Measurements from ENCODE around the gene DPP8. TPM values are rescaled to one million over a fixed set of nuclear protein-coding genes. Genes with fewer than 3 reads are reported as not detected.

DPP8 gene
- total and polyA plus RNA-seq, 10 of the 15 experiments (the other 5 are each of a cell fraction or from before 2014, with no cell fraction given): 12.0 to 30.6 (median 24.3) TPM

GRCh38 chr15:65393091-65393490 is 124.4 kb downstream of the DPP8 start (continued):
- TF ChIP-seq EP300 (IDR thresholded peaks at IDR 0.05; ENCODE audit: borderline replicate concordance in 1 of 2, control insufficient read depth in 1 of 2, low read depth in 2 of 2, low read length in 2 of 2): no peak
- TF ChIP-seq STAT1 (conservative IDR thresholded peaks at IDR 0.05): no peak
- no peak for TF ChIP-seq SMAD1 (IDR thresholded peaks at IDR 0.05; ENCODE audit: low read depth, partially characterized antibody)
- no peak for TF ChIP-seq YY1 (IDR thresholded peaks at IDR 0.05; ENCODE audit: low read depth, low read length)
- no peak for TF ChIP-seq CHD2 (IDR thresholded peaks at IDR 0.05; ENCODE audit: borderline replicate concordance, low read depth, low read length)
- no peak for TF ChIP-seq NBN (IDR thresholded peaks at IDR 0.05)
- no peak for TF ChIP-seq GATAD2B (conservative IDR thresholded peaks at IDR 0.05; ENCODE audit: low read depth)

Small RNA genes within 50 kb of the gene (small RNA-seq; reads per million reads assigned to genes)
- gene AC105129.1 (not detected), gene RF00019 (not detected), gene RNU6-19P (not detected)

Other genes starting within 250 kb of the DPP8 start
Only the 7 nearest of the 8 such genes appear.
- not detected in 2 replicates for gene RNU5A-1, start 221.6 kb downstream of the DPP8 start, total RNA-seq (2014; rRNA removed)
- not detected in 2 replicates for gene RNU5A-1, start 221.6 kb downstream of the DPP8 start, total RNA-seq (2014; rRNA removed; fragmentation: Illumina TruSeq; extraction: Trizol)
- not detected in 2 replicates for gene RNU5A-1, start 221.6 kb downstream of the DPP8 start, total RNA-seq (2021)
- not detected in 2 replicates for gene RNU5A-1, start 221.6 kb downstream of the DPP8 start, polyA plus RNA-seq (2011; rRNA removed)
- gene RNU5A-1, start 221.6 kb downstream of the DPP8 start, polyA plus RNA-seq (2014; fragmentation: Illumina TruSeq; extraction: Trizol): not detected in 2 replicates
- gene RNU5A-1, start 221.6 kb downstream of the DPP8 start, polyA plus RNA-seq (2014; fragmentation: Nextera tagmentation; extraction: Ambion mirVana): not detected
- gene RNU5A-1, start 221.6 kb downstream of the DPP8 start, polyA plus RNA-seq (2014; rRNA removed): not detected in 2 replicates
- gene RNU5A-1, start 221.6 kb downstream of the DPP8 start, polyA plus RNA-seq (2016; fragmentation: Nextera tagmentation; extraction: Ambion mirVana): not detected
- gene RNU5B-1, start 213.0 kb downstream of the DPP8 start, total RNA-seq (2014; rRNA removed): not detected in 2 replicates
- gene RNU5B-1, start 213.0 kb downstream of the DPP8 start, total RNA-seq (2014; rRNA removed; fragmentation: Illumina TruSeq; extraction: Trizol): not detected in 2 replicates
- 14.3 and 19.1 TPM in 2 replicates for gene RNU5B-1, start 213.0 kb downstream of the DPP8 start, total RNA-seq (2021)
- gene RNU5B-1, start 213.0 kb downstream of the DPP8 start, polyA plus RNA-seq (2011; rRNA removed): not detected in 2 replicates
- not detected in 2 replicates for gene RNU5B-1, start 213.0 kb downstream of the DPP8 start, polyA plus RNA-seq (2014; fragmentation: Illumina TruSeq; extraction: Trizol)
- not detected for gene RNU5B-1, start 213.0 kb downstream of the DPP8 start, polyA plus RNA-seq (2014; fragmentation: Nextera tagmentation; extraction: Ambion mirVana)
- gene RNU5B-1, start 213.0 kb downstream of the DPP8 start, polyA plus RNA-seq (2014; rRNA removed): not detected in 2 replicates
- gene RNU5B-1, start 213.0 kb downstream of the DPP8 start, polyA plus RNA-seq (2016; fragmentation: Nextera tagmentation; extraction: Ambion mirVana): not detected
- gene IGDCC3, start 139.7 kb downstream of the DPP8 start, total RNA-seq (2014; rRNA removed): not detected in 2 replicates
- not detected in 2 replicates for gene IGDCC3, start 139.7 kb downstream of the DPP8 start, total RNA-seq (2014; rRNA removed; fragmentation: Illumina TruSeq; extraction: Trizol)
- 0.10 and 0.13 TPM in 2 replicates for gene IGDCC3, start 139.7 kb downstream of the DPP8 start, total RNA-seq (2021)
- not detected in 2 replicates for gene IGDCC3, start 139.7 kb downstream of the DPP8 start, polyA plus RNA-seq (2011; rRNA removed)
- not detected in 2 replicates for gene IGDCC3, start 139.7 kb downstream of the DPP8 start, polyA plus RNA-seq (2014; fragmentation: Illumina TruSeq; extraction: Trizol)
- not detected for gene IGDCC3, start 139.7 kb downstream of the DPP8 start, polyA plus RNA-seq (2014; fragmentation: Nextera tagmentation; extraction: Ambion mirVana)
- not detected in 2 replicates for gene IGDCC3, start 139.7 kb downstream of the DPP8 start, polyA plus RNA-seq (2014; rRNA removed)
- gene IGDCC3, start 139.7 kb downstream of the DPP8 start, polyA plus RNA-seq (2016; fragmentation: Nextera tagmentation; extraction: Ambion mirVana): under 1 TPM; 0.15 to 0.20 TPM
- 0.05 and 0.06 TPM in 2 replicates for gene IGDCC4, start 94.7 kb downstream of the DPP8 start, total RNA-seq (2014; rRNA removed)
- gene IGDCC4, start 94.7 kb downstream of the DPP8 start, total RNA-seq (2014; rRNA removed; fragmentation: Illumina TruSeq; extraction: Trizol): 0.04 and 0.09 TPM in 2 replicates
- gene IGDCC4, start 94.7 kb downstream of the DPP8 start, total RNA-seq (2021): 0.21 and 0.74 TPM in 2 replicates
- gene IGDCC4, start 94.7 kb downstream of the DPP8 start, polyA plus RNA-seq (2011; rRNA removed): 0.18 and 0.27 TPM in 2 replicates
- 0.18 and 0.29 TPM in 2 replicates for gene IGDCC4, start 94.7 kb downstream of the DPP8 start, polyA plus RNA-seq (2014; fragmentation: Illumina TruSeq; extraction: Trizol)
- gene IGDCC4, start 94.7 kb downstream of the DPP8 start, polyA plus RNA-seq (2014; fragmentation: Nextera tagmentation; extraction: Ambion mirVana): under 1 TPM; 0.08 to 0.16 TPM
- gene IGDCC4, start 94.7 kb downstream of the DPP8 start, polyA plus RNA-seq (2014; rRNA removed): 0.24 and 0.41 TPM in 2 replicates
- gene IGDCC4, start 94.7 kb downstream of the DPP8 start, polyA plus RNA-seq (2016; fragmentation: Nextera tagmentation; extraction: Ambion mirVana): under 1 TPM; 0.06 to 0.17 TPM
- gene HACD3, start 12.8 kb upstream of the DPP8 start, total RNA-seq (2014; rRNA removed): 49.5 and 55.1 TPM in 2 replicates
- 49.2 and 49.6 TPM in 2 replicates for gene HACD3, start 12.8 kb upstream of the DPP8 start, total RNA-seq (2014; rRNA removed; fragmentation: Illumina TruSeq; extraction: Trizol)
- gene HACD3, start 12.8 kb upstream of the DPP8 start, total RNA-seq (2021): 27.7 and 30.2 TPM in 2 replicates
- gene HACD3, start 12.8 kb upstream of the DPP8 start, polyA plus RNA-seq (2011; rRNA removed): 47.2 and 54.2 TPM in 2 replicates
- gene HACD3, start 12.8 kb upstream of the DPP8 start, polyA plus RNA-seq (2014; fragmentation: Illumina TruSeq; extraction: Trizol): 53.3 and 58.1 TPM in 2 replicates
- gene HACD3, start 12.8 kb upstream of the DPP8 start, polyA plus RNA-seq (2014; fragmentation: Nextera tagmentation; extraction: Ambion mirVana): 10 to 100 TPM; 25.9 to 26.7 TPM
- 33.3 and 38.4 TPM in 2 replicates for gene HACD3, start 12.8 kb upstream of the DPP8 start, polyA plus RNA-seq (2014; rRNA removed)
- 10 to 100 TPM; 67.2 to 75.8 TPM for gene HACD3, start 12.8 kb upstream of the DPP8 start, polyA plus RNA-seq (2016; fragmentation: Nextera tagmentation; extraction: Ambion mirVana)
- 36.8 and 39.3 TPM in 2 replicates for gene INTS14, start 93.4 kb upstream of the DPP8 start, total RNA-seq (2014; rRNA removed)
- 39.4 and 40.4 TPM in 2 replicates for gene INTS14, start 93.4 kb upstream of the DPP8 start, total RNA-seq (2014; rRNA removed; fragmentation: Illumina TruSeq; extraction: Trizol)
- 40.7 and 42.0 TPM in 2 replicates for gene INTS14, start 93.4 kb upstream of the DPP8 start, total RNA-seq (2021)
- gene INTS14, start 93.4 kb upstream of the DPP8 start, polyA plus RNA-seq (2011; rRNA removed): 76.9 and 93.4 TPM in 2 replicates
- gene INTS14, start 93.4 kb upstream of the DPP8 start, polyA plus RNA-seq (2014; fragmentation: Illumina TruSeq; extraction: Trizol): 53.7 and 68.1 TPM in 2 replicates
- 10 to 100 TPM; 39.4 to 41.9 TPM for gene INTS14, start 93.4 kb upstream of the DPP8 start, polyA plus RNA-seq (2014; fragmentation: Nextera tagmentation; extraction: Ambion mirVana)
- 47.5 and 53.4 TPM in 2 replicates for gene INTS14, start 93.4 kb upstream of the DPP8 start, polyA plus RNA-seq (2014; rRNA removed)
- gene INTS14, start 93.4 kb upstream of the DPP8 start, polyA plus RNA-seq (2016; fragmentation: Nextera tagmentation; extraction: Ambion mirVana): 10 to 100 TPM; 69.3 to 74.4 TPM
- 2.9 and 3.3 TPM in 2 replicates for gene SLC24A1, start 104.2 kb upstream of the DPP8 start, total RNA-seq (2014; rRNA removed)
- gene SLC24A1, start 104.2 kb upstream of the DPP8 start, total RNA-seq (2014; rRNA removed; fragmentation: Illumina TruSeq; extraction: Trizol): 2.8 and 3.3 TPM in 2 replicates
- 4.5 and 5.8 TPM in 2 replicates for gene SLC24A1, start 104.2 kb upstream of the DPP8 start, total RNA-seq (2021)
- 3.9 and 4.4 TPM in 2 replicates for gene SLC24A1, start 104.2 kb upstream of the DPP8 start, polyA plus RNA-seq (2011; rRNA removed)
- gene SLC24A1, start 104.2 kb upstream of the DPP8 start, polyA plus RNA-seq (2014; fragmentation: Illumina TruSeq; extraction: Trizol): 4.3 and 4.9 TPM in 2 replicates
- gene SLC24A1, start 104.2 kb upstream of the DPP8 start, polyA plus RNA-seq (2014; fragmentation: Nextera tagmentation; extraction: Ambion mirVana): 1 to 10 TPM; 1.4 to 2.3 TPM
- gene SLC24A1, start 104.2 kb upstream of the DPP8 start, polyA plus RNA-seq (2014; rRNA removed): 2.8 and 4.7 TPM in 2 replicates
- 1 to 10 TPM; 1.7 to 3.2 TPM for gene SLC24A1, start 104.2 kb upstream of the DPP8 start, polyA plus RNA-seq (2016; fragmentation: Nextera tagmentation; extraction: Ambion mirVana)